AG04450 (cell line): Measurements from ENCODE around the gene NTF3. TPM values are rescaled to one million over a fixed set of nuclear protein-coding genes. Genes with fewer than 3 reads are reported as not detected.

ENCODE experiments used
- CTCF ChIA-PET: fragments of 300-600, 350-600 bp; formaldehyde crosslinking; extraction: SDS; loops from one replicate; lab custom pipeline; 2022; ENCODE audit warnings: antibody characterized with exemption, inconsistent platforms; lab: Charles Lee
- POLR2A ChIA-PET: fragments of 350-600 bp; formaldehyde crosslinking; extraction: SDS; loops from one replicate; lab custom pipeline; 2021; ENCODE audit warnings: antibody characterized with exemption, inconsistent platforms; lab: Yijun Ruan, JAX
- DNase-seq: peaks from one replicate; pipeline ENCODE4 v3.0.0-alpha.2; 2011; ENCODE audit warnings: low read depth, low spot score
- H3K27ac ChIP-seq: one replicate; pipeline ENCODE4 v1.5.1; 2012; ENCODE audit warnings: low read depth, low read length, control low read depth
- H3K27me3 ChIP-seq: one replicate; pipeline ENCODE4 v1.6.0; 2012; ENCODE audit warnings: low read length; ENCODE audit not compliant: control insufficient read depth, insufficient read depth
- H3K4me3 ChIP-seq: 2 replicates; pipeline ENCODE4 v1.5.1; 2011; ENCODE audit warnings: mild to moderate bottlenecking, low read depth, low read length, control low read depth
- H3K9me3 ChIP-seq: 2 replicates; pipeline ENCODE4 v1.5.1; 2012; ENCODE audit warnings: low read length; ENCODE audit not compliant: control insufficient read depth, insufficient read depth
- CTCF ChIP-seq: IDR thresholded peaks from 2 replicates; pipeline ENCODE4 v1.5.1; 2011; ENCODE audit warnings: low read depth, low read length, control low read depth, inconsistent platforms
- polyA plus RNA-seq: library from polyadenylated mRNA; depleted of rRNA; stranded (reverse); fragments of >200 nt; gene quantifications from 2 replicates; pipeline ENCODE4 v1.2.3, GENCODE V29; 2011

NTF3 gene
- polyA plus RNA-seq, 1 experiment = 31.5 TPM

GRCh38 chr12:5437182-5437583, 5.3 kb downstream of the NTF3 start:
- ChIA-PET CTCF (interaction anchor here (4.4 kb wide), 1 partner anchor 9 kb away, joined by 30 read pairs; no protein-coding TSS in a partner anchor), POLR2A (no interaction called here)
- no peak overlapping the region for H3K27ac ChIP-seq
- no peaks in the 10 kb centered on the region for H3K27me3 ChIP-seq
- no peak overlapping the region for H3K4me3 ChIP-seq
- DNase-seq = no peak
- no peak for TF ChIP-seq CTCF
- H3K9me3 ChIP-seq = no peaks in the 10 kb centered on the region; the same call in 1 of the 2 replicates

DNA sequence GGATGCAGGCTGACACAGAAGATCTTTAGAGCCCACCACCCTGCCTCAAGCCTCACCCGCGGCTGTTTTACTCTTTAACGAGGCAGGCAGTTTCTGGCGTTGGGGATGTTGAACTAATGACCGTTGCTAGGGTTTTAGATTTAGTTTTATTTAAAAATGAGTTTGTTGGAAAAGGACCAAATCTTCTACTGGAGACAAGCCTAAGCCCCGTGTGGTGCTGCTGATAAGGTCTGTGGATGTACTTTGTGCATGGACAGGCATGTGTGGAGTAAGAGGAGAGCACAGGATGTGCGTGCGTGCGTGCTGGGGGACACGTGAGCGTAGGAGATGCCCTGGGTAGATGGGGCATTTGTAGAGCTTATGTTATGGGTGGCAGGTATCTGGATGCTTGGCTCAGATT, 5.7 kb downstream of the NTF3 start:
- Histone ChIP-seq H3K27me3 (no peaks in the 10 kb centered on the region), H3K4me3 (no peak overlapping the region), H3K27ac (no peak overlapping the region), H3K9me3 (no peaks in the 10 kb centered on the region; the same call in 1 of the 2 replicates)
- POLR2A ChIA-PET = no interaction called here
- CTCF ChIA-PET = interaction anchor here (4.4 kb wide), 1 partner anchor 9 kb away, joined by 30 read pairs; no protein-coding TSS in a partner anchor
- TF ChIP-seq CTCF = no peak
- DNase-seq = no peak

DNA sequence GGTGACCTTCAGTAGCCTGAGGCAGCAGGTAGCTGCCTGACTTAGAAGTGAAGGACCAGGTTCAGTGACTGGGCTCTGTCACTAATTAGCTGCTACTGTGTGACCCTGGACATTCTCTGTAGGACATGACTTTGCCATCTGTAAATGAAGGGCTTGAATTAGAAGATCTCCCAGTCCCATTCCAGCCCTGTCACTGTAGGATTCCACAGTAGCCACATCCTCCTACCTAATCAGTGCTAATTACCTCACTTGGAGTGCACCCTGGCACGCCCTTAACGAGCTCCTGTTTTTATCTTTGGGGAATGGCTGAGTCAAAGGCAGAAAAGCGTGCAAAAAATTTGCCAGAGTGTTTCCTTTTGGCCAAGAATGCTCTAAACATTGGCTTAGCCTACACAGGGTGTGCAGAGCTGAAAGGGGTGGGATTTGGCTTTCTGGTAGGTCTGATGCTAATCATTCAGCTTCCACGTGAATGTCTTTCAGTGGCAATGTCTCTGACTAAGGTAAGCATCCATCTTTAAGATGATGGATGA, 6.8 kb downstream of the NTF3 start:
- POLR2A ChIA-PET = no interaction called here
- no peak for TF ChIP-seq CTCF
- no peak for DNase-seq
- Histone ChIP-seq H3K27me3 (no peaks in the 10 kb centered on the region), H3K4me3 (no peak overlapping the region), H3K9me3 (no peaks in the 10 kb centered on the region), H3K27ac (no peak overlapping the region)
- CTCF ChIA-PET = interaction anchor here (0.7 to 4.4 kb wide), 3 partner anchors 11 to 268 kb away, joined by 3 to 30 read pairs (median 3); no protein-coding TSS in a partner anchor

DNA sequence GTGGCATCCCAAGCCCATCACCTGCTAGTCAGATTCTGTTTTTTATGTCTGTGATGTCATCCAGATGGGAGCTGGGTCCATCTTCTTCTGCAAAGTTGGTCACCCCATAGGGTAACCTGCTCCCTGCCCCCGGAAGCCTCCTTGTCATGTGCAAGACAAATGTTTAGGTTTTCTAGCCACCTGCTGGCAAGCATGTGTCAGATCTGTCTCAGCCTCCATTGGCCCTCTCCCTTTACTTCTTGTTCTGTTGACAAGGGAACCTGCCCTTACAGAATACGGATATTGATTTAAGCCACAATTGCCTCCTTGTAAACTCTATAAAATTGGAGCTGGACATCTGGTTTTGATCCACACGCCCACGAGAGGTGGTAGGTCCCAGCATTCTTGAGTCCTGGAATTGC, 7.5 kb downstream of the NTF3 start:
- no peak for DNase-seq
- Histone ChIP-seq H3K4me3 (no peak overlapping the region), H3K27ac (no peak overlapping the region), H3K9me3 (no peaks in the 10 kb centered on the region), H3K27me3 (no peaks in the 10 kb centered on the region)
- CTCF ChIA-PET = interaction anchor here (0.6 to 4.4 kb wide), 4 partner anchors 11 to 240 kb away, joined by 3 to 30 read pairs (median 4); no protein-coding TSS in a partner anchor
- POLR2A ChIA-PET = no interaction called here
- no peak; the same call in 1 of the 2 replicates for TF ChIP-seq CTCF

- Histone ChIP-seq H3K9me3 (no peaks in the 10 kb centered on the region), H3K4me3 (no peak overlapping the region), H3K27me3 (no peaks in the 10 kb centered on the region), H3K27ac (no peak overlapping the region)
- ChIA-PET POLR2A (interaction anchor here (4.1 kb wide), 1 partner anchor 7 kb away, joined by 21 read pairs; the partner anchor contains the start of gene NTF3), CTCF (interaction anchor here (0.6 to 4.4 kb wide), 4 partner anchors 12 to 240 kb away, joined by 3 to 30 read pairs (median 4); no protein-coding TSS in a partner anchor)
- no peak for TF ChIP-seq CTCF
- no peak for DNase-seq
Observed at GRCh38 chr12:5439788-5440300, 7.9 kb downstream of the NTF3 start.
